Epithelial cell of proximal tubule (primary cell): Measurements from ENCODE around the gene SNRPE. TPM values are rescaled to one million over a fixed set of nuclear protein-coding genes. Genes with fewer than 3 reads are reported as not detected.
"Not testable (repeated sequence)": the region's sequence is repeated elsewhere in the genome, so short reads cannot be mapped to it uniquely, and the experiment has no call there.

Source experiments
- DNase-seq: peaks from one replicate; pipeline ENCODE4 v3.0.0-alpha.2; 2011; ENCODE audit warnings: low read depth
- H3K4me3 ChIP-seq: 2 replicates; pipeline ENCODE4 v1.5.1; 2011; ENCODE audit warnings: low read depth, mild to moderate bottlenecking, low read length
- total RNA-seq: library from RNA; depleted of rRNA; stranded (reverse); fragments of >200 nt; gene quantifications from 2 replicates; pipeline ENCODE4 v1.2.3, GENCODE V29; 2015
- TF ChIP-seq, protein P1 (sequence below): conservative IDR thresholded peaks from 2 replicates; pipeline ENCODE4 v1.5.1; 2012; ENCODE audit warnings: low read depth, mild to moderate bottlenecking, low read length

Gene SNRPE
- total RNA-seq, 1 donor from 2014 or later = 167 TPM

DNA sequence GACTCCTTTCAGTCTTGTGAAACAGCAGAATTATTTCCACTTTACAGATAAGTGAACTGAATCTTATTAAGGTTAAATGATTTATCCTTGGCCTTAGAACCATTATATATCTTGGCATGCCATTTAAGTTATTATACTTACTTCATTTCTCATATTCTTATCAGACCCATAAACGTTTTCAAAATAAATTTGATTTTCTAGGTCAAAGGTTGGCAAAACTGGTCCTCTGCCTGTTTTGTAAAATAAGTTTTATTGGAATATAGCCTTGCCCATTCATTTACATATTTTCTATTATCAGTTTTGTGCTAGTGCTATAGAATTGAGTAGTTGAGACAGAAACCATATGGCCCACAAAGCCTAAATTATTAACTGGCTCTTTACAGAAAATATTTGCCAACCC is 32.9 kb upstream of the SNRPE start:
- TF ChIP-seq, protein P1, sequence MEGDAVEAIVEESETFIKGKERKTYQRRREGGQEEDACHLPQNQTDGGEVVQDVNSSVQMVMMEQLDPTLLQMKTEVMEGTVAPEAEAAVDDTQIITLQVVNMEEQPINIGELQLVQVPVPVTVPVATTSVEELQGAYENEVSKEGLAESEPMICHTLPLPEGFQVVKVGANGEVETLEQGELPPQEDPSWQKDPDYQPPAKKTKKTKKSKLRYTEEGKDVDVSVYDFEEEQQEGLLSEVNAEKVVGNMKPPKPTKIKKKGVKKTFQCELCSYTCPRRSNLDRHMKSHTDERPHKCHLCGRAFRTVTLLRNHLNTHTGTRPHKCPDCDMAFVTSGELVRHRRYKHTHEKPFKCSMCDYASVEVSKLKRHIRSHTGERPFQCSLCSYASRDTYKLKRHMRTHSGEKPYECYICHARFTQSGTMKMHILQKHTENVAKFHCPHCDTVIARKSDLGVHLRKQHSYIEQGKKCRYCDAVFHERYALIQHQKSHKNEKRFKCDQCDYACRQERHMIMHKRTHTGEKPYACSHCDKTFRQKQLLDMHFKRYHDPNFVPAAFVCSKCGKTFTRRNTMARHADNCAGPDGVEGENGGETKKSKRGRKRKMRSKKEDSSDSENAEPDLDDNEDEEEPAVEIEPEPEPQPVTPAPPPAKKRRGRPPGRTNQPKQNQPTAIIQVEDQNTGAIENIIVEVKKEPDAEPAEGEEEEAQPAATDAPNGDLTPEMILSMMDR = no peak
- no peak for DNase-seq
- H3K4me3 ChIP-seq = no peak overlapping the region

DNA sequence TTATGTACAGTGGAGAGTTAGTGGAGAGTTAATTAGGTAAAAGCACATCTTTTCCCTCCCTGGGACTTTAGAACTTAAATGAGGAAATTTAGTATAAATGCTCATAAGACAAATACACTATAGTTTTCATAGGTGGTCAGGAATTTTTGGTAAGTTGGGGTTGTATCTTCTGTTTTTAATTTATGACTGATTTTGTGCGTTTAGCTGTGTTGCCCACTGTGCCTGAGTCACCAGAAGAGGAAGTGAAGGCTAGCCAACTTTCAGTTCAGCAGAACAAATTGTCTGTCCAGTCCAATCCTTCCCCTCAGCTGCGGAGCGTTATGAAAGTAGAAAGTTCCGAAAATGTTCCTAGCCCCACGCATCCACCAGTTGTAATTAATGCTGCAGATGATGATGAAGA is 32.2 kb upstream of the SNRPE start:
- H3K4me3 ChIP-seq, DNase-seq: not testable (repeated sequence)

DNA sequence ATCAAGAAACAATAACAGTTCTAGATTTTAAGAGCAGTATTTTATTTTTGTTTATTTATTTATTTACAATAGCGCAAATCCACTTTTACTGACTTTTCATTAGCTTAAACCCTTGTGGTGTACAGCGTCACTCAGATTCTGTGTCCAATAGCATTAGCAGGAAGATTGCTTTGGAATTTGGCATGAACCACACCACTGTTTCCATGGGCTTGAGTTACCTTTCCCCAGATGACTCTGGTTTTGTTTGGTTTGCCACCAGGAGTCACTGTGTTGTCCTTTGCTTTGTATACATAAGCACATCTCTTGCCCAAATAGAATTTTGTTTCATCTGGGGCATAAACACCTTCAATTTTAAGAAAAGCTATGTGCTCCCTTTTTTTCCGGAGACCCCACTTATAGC is 25.9 kb upstream of the SNRPE start:
- TF ChIP-seq, protein P1 = peak; percentile 24
- no peak for DNase-seq
- no peak overlapping the region for H3K4me3 ChIP-seq

DNA sequence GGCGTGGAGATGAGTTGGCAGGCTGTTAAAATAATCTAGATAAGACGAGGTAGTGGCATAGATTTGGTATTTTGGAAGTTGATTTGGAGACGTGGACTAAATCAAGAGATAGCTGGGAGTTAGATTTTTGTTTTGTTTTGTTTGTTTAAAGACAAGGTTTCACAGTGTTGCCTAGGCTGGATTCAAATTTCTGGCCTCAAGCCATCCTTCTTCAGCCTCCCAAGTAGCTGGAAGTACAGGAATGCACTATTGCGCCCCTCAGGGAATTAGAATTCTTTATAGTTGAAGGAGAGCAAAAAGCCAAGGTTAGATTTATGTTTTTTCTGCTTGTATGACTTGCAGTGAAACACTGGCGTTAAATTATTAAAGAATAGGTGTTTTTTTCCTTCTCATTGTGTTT is 22.3 kb upstream of the SNRPE start:
- TF ChIP-seq, protein P1 = no peak
- H3K4me3 ChIP-seq = no peak overlapping the region
- DNase-seq = no peak

DNA sequence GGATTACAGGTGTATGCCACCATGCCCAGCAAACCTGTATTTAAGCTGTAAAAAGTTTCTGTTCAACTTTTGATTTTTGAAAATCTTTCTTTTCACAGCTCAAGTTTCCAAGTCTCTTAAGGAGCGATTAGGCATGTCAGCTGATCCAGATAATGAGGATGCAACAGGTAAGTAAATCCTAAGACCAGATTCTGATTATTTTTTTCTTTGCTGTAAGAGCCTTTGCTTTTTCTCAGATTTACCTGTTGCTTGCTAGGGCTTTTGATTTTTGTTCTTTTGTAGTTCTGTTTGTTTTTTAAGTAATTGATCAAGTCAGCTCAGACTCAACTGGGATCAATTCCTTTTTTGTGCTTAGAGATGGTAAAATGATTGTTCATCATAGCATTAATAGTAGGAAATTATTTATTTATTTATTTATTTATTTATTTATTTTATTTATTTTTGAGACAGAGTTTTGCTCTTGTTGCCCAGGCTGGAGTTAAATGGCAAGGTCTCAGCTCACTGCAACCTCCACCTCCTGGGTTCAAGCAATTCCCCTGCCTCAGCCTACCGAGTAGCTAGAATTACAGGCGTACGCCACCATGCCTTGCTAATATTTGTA is 21.1 kb upstream of the SNRPE start:
- DNase-seq = no peak
- H3K4me3 ChIP-seq = no peak overlapping the region
- TF ChIP-seq, protein P1 = no peak

DNA sequence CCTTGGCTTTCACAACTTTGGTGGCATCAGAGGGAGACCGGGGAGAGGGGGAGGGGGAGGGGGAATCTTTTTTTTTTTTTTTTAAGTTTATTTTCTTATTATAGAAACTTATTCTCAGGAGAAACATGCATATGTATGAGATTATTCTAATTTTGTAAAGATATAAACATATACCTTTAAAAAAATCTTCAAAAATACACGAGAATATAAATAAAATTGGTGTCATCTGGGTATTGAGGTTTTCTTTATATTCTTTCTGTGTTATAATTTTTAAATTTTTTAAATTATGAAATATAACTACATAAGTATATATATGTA is 18.9 kb upstream of the SNRPE start:
- no peak for DNase-seq
- H3K4me3 ChIP-seq = no peak overlapping the region
- TF ChIP-seq, protein P1 = no peak

DNA sequence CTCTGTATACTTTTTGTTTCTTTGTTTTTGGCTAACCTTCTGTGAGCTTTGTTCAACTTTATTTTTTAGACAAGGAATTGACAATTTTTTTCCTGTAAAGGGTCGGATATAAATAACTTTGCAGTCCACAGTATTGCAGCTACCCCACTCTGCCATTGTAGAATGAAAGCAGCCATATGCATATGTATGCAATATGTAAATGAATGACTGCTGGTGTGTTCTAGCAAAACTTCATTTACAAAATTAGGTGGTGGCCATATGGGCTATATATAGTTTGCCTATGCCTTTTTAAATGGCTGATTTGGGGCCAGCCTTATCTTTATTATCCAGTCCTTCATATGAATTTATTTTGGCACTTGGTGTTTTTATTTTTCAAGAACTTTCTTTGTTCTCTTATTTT is 18.0 kb upstream of the SNRPE start:
- DNase-seq = no peak
- TF ChIP-seq, protein P1 = no peak
- no peak overlapping the region for H3K4me3 ChIP-seq

DNA sequence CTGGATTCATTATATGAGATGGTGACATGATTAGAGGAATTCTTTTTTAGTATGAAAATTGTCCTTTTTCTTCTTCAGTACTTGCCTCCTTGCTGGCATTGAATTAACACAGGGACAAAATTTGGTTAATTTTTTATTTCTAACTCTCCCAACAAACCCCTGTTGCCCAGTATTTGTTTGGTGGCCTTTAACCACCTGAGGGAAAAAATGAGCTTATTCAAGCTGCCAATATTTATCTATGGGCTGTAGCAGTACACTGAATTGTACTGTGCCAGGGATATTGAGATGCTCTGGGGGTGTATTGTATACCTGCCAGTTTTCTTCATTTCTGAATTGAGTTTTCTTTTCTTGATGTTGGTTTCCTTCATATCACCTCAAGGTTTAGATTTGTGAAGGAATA is 8.3 kb upstream of the SNRPE start:
- DNase-seq, H3K4me3 ChIP-seq: not testable (repeated sequence)
